WI38 (cell line): ENCODE results near the gene UTF1.

ENCODE experiments used
- H3K4me3 ChIP-seq: 2 replicates; pipeline ENCODE4 v1.5.1; 2011; ENCODE audit warnings: low read depth, mild to moderate bottlenecking, control low read depth, low read length
- TF ChIP-seq, protein P1 (sequence below): IDR thresholded peaks from 2 replicates; pipeline ENCODE4 v1.5.1; 2012; ENCODE audit warnings: low read depth, mild to moderate bottlenecking, control low read depth, low read length

Gene UTF1

GRCh38 chr10:133278577-133279265, 48.7 kb downstream of the UTF1 start:
- TF ChIP-seq, protein P1, sequence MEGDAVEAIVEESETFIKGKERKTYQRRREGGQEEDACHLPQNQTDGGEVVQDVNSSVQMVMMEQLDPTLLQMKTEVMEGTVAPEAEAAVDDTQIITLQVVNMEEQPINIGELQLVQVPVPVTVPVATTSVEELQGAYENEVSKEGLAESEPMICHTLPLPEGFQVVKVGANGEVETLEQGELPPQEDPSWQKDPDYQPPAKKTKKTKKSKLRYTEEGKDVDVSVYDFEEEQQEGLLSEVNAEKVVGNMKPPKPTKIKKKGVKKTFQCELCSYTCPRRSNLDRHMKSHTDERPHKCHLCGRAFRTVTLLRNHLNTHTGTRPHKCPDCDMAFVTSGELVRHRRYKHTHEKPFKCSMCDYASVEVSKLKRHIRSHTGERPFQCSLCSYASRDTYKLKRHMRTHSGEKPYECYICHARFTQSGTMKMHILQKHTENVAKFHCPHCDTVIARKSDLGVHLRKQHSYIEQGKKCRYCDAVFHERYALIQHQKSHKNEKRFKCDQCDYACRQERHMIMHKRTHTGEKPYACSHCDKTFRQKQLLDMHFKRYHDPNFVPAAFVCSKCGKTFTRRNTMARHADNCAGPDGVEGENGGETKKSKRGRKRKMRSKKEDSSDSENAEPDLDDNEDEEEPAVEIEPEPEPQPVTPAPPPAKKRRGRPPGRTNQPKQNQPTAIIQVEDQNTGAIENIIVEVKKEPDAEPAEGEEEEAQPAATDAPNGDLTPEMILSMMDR = no peak
- no peak overlapping the region for H3K4me3 ChIP-seq

DNA sequence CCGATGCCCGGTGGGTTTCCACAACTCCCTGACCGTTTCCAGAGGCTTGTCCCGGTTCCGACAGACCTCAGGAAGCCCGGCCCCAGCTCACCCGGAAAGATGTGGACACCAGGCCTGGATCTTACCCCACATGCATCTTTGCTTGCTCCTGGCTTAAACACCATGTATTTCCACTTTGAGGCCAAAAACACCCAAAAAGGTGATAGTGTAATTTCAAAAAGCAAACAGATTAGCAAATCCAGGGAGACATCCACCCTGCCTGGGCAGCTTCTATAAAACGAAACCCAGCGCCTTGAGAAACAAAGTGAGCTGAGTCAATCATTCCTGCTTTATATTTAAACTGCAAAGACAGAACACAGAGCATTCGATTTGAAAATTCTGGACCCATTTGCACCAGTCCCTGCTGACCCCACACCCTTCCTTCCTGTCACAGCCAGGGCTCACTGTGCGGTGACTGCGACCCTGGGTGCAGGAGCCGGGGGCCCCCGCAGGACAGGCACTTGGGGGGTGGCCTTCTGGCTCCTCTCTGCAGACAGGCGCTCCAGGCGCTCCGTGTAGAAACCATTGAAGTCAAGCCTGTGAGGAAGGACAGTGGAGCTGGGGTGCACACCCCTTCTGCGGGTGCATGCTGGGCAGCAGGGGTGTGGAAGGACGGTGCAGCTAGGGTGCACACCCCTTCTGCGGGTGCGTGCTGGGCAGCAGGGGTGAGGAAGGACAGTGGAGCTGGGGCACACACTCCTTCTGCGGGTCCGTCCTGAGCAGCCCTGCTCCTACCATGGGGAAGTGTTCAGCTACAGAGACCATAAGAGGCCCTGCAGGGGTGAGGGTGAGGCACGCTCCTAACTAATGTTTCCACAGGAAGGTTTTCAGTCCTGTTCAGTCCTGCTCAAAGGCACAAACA, 49.6 kb downstream of the UTF1 start:
- H3K4me3 ChIP-seq = no peak overlapping the region
- TF ChIP-seq, protein P1 = no peak

- TF ChIP-seq, protein P1 = no peak
- H3K4me3 ChIP-seq = no peak overlapping the region
These were observed 50.5 kb downstream of the UTF1 start for GRCh38 chr10:133280391-133281059.

DNA sequence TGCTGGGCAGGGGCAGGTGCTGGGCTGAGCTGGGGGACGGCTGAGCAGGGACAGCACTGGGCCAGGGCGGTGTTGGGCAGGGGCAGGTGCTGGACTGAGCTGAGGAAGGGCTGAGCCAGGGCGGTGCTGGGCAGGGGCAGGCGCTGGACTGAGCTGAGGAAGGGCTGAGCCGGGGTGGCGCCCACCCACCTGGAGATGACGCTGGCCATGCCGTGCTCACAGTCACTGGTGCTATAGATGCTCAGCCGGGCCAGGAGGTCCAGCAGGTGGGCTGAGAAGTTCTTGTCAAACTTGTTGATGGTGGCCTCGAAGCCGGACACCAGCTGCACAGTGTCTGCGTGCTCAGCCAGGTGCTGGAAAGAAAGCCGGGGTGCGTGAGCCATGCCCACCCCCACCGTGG, 51.1 kb downstream of the UTF1 start:
- TF ChIP-seq, protein P1 = no peak
- H3K4me3 ChIP-seq = no peak overlapping the region
